Endothelial cell (in vitro differentiated cells): ENCODE measurements around the gene ABHD12B. TPM values are rescaled to one million over a fixed set of nuclear protein-coding genes. Genes with fewer than 3 reads are reported as not detected.

Experiments
- DNase-seq: peaks from one replicate; pipeline ENCODE4 v3.0.0; 2021; ENCODE audit warnings: low spot score
- H3K27ac Mint-ChIP-seq: one replicate; pipeline ENCODE4 v1.8.0; 2021; ENCODE audit warnings: mixed read lengths, inconsistent platforms; ENCODE audit not compliant: unreplicated experiment
- H3K27me3 Mint-ChIP-seq: one replicate; pipeline ENCODE4 v1.8.0; 2021; ENCODE audit warnings: mild to moderate bottlenecking, moderate library complexity, mixed read lengths, inconsistent platforms; ENCODE audit not compliant: unreplicated experiment
- H3K36me3 Mint-ChIP-seq: one replicate; pipeline ENCODE4 v1.8.0; 2021; ENCODE audit warnings: mild to moderate bottlenecking, low read depth, mixed read lengths, inconsistent platforms; ENCODE audit not compliant: unreplicated experiment
- H3K4me1 Mint-ChIP-seq: one replicate; pipeline ENCODE4 v1.8.0; 2021; ENCODE audit warnings: mild to moderate bottlenecking, mixed read lengths, inconsistent platforms; ENCODE audit not compliant: unreplicated experiment
- H3K4me3 Mint-ChIP-seq: one replicate; pipeline ENCODE4 v1.8.0; 2021; ENCODE audit warnings: mild to moderate bottlenecking, mixed read lengths, inconsistent platforms; ENCODE audit not compliant: unreplicated experiment
- H3K9me3 Mint-ChIP-seq: one replicate; pipeline ENCODE4 v1.8.0; 2021; ENCODE audit warnings: mixed read lengths, inconsistent platforms; ENCODE audit not compliant: unreplicated experiment
- total RNA-seq: library from RNA; stranded (reverse); fragmentation: NEBNext Ultra II Directional; extraction: Animal tissue kit (Norgen Biotek cat#: 25700); gene quantifications from one replicate; pipeline ENCODE4 v1.2.1, GENCODE V29; 2021; ENCODE audit not compliant: unreplicated experiment
- TF ChIP-seq, protein P1 (sequence below): fragments of 200-600 bp; sonication (generic); IDR thresholded peaks from one replicate; pipeline ENCODE4 v1.5.0; 2021; ENCODE audit warnings: antibody characterized with exemption; ENCODE audit not compliant: unreplicated experiment

ABHD12B gene
- total RNA-seq, 1 donor from 2014 or later = 2.7 TPM

DNA sequence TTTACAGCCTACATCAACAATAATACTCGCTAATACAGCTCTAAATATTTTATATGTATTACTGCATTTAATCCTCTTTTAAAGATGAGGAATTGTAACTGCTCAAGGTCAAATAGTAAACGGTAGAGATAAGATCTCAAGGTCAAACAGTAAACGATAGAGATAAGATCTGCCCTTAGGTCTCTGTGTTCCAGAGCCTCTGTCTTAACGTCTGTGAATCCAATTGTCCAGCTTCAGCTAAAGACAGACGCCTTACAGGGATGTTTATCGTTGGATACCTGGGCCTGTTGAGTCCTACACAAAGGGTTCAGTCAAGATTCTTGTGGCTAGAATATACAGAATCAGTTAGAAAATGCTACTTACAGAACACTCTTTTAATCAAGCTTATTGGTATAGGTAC, 52.4 kb downstream of the ABHD12B start:
- TF ChIP-seq, protein P1, sequence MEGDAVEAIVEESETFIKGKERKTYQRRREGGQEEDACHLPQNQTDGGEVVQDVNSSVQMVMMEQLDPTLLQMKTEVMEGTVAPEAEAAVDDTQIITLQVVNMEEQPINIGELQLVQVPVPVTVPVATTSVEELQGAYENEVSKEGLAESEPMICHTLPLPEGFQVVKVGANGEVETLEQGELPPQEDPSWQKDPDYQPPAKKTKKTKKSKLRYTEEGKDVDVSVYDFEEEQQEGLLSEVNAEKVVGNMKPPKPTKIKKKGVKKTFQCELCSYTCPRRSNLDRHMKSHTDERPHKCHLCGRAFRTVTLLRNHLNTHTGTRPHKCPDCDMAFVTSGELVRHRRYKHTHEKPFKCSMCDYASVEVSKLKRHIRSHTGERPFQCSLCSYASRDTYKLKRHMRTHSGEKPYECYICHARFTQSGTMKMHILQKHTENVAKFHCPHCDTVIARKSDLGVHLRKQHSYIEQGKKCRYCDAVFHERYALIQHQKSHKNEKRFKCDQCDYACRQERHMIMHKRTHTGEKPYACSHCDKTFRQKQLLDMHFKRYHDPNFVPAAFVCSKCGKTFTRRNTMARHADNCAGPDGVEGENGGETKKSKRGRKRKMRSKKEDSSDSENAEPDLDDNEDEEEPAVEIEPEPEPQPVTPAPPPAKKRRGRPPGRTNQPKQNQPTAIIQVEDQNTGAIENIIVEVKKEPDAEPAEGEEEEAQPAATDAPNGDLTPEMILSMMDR = no peak
- Mint-ChIP-seq H3K36me3 (no peaks in the 10 kb centered on the region), H3K9me3 (no peaks in the 10 kb centered on the region), H3K4me1 (peaks cover 21% of the 10 kb centered on the region), H3K4me3 (no peak overlapping the region), H3K27me3 (peaks cover 4% of the 10 kb centered on the region), H3K27ac (no peak overlapping the region)
- DNase-seq = no peak

DNA sequence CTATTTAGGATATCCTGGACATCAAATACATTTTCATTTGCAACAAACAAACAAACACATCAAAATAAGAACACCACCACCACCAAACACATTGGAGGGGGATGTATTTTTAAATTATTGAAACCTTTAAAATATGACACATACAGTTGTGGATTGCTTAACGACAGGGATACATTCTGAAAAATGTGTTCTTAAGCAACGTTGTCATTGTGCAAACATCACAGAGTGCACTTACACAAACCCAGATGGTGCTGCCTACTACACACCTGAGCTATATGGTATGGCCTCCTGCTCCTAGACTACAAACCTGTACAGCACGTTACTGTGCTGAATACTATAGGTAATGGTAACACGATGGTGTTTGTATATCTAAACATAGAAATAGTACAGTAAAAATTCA, 53.0 kb downstream of the ABHD12B start:
- peaks cover 4% of the 10 kb centered on the region for H3K27me3 Mint-ChIP-seq
- TF ChIP-seq, protein P1 = no peak
- no peak for DNase-seq

DNA sequence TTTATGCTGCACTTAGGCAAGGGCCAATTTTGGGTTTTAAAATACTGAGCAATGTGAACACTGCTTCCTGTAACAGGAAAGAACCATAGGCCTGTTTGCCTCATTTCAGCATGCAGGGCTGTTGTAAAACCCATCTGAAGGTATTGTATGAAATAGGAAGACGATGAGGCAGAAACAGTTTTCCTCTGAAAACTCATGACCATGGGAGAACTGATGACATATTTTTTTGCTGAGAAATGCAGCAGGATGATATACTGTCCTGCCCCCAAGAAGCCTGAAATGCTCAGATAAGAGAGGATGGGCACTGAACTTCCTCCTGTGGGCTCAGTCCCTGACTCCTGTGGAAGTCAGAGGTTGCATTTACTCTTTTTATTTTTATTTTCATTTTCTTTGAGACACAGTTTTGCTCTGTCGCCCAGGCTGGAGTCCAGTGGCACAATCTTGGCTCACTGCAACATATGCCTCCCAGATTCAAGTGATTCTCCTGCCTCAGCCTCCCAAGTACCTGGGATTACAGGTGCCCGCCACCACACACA, 55.1 kb downstream of the ABHD12B start:
- no peaks in the 10 kb centered on the region for H3K9me3 Mint-ChIP-seq
- peaks cover 4% of the 10 kb centered on the region for H3K27me3 Mint-ChIP-seq
- no peak overlapping the region for H3K4me3 Mint-ChIP-seq
- H3K36me3 Mint-ChIP-seq = peaks cover 3% of the 10 kb centered on the region
- H3K4me1 Mint-ChIP-seq = peaks cover 15% of the 10 kb centered on the region
- no peak overlapping the region for H3K27ac Mint-ChIP-seq
- no peak for DNase-seq
- TF ChIP-seq, protein P1 = no peak

More for the DNA sequence above, 53.0 kb downstream of the ABHD12B start:
- Mint-ChIP-seq H3K27ac (no peak overlapping the region), H3K36me3 (no peaks in the 10 kb centered on the region), H3K9me3 (no peaks in the 10 kb centered on the region), H3K4me3 (no peak overlapping the region), H3K4me1 (peaks cover 21% of the 10 kb centered on the region)

DNA sequence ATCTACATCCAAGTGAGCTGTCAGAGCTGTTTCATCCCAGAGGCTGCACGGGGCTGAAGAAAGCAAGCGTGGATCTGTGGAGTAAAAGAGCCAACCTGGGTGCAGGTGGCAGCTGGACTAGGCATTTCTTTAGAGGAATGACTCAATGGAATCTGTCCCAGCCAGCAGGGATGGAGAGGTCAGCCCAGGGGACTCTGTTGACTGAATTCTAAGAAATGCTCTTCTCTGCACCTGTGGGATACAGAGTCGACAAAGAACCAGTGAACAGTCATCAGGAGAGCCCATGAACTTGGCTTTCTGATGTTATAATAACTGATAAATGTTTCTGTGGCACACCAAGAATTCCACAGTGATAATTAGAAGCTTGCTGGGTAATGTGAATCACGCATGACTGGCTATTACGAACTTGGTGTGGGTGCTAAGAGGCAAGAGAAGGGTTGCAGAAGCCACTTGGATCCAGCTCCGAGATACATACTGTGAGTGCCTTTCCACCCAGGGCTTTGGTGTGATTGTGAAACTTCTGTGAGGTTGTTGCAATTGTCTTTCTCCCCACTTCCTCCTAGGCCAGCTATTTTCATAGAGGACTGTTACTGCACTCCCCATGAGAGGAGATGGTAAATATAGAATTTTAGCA, 56.3 kb downstream of the ABHD12B start:
- Mint-ChIP-seq H3K27ac (no peak overlapping the region), H3K36me3 (peaks cover 3% of the 10 kb centered on the region), H3K4me3 (no peak overlapping the region), H3K4me1 (peaks cover 15% of the 10 kb centered on the region), H3K9me3 (no peaks in the 10 kb centered on the region), H3K27me3 (peaks cover 4% of the 10 kb centered on the region)
- TF ChIP-seq, protein P1 = no peak
- no peak for DNase-seq

DNA sequence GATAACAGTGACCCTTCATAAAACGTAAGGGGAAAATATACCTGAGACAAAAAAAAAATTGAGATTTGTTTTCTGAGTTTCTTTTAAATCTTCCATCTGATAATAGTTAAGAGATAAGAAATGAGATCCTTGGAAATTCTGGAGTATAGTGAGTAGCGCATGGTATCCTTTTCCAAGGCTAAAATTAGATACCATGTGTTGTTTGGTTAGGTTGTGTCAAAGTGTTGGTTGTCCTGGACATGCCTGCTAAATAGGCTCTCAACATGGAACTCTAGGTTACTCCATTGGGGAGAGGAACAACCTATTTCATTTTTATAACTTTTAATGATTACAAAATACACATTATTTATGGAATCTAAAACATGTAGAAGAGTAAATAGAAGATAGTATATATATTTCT, 57.7 kb downstream of the ABHD12B start:
- no peak overlapping the region for H3K4me3 Mint-ChIP-seq
- H3K9me3 Mint-ChIP-seq = no peaks in the 10 kb centered on the region
- no peak overlapping the region for H3K27ac Mint-ChIP-seq
- H3K36me3 Mint-ChIP-seq = peaks cover 3% of the 10 kb centered on the region
- H3K4me1 Mint-ChIP-seq = peaks cover 15% of the 10 kb centered on the region
- TF ChIP-seq, protein P1 = no peak
- peaks cover 4% of the 10 kb centered on the region for H3K27me3 Mint-ChIP-seq
- DNase-seq = no peak
